Stomach (tissue), 9 donors: Measurements from ENCODE around the gene FBLN7. TPM values are rescaled to one million over a fixed set of nuclear protein-coding genes. Genes with fewer than 3 reads are reported as not detected.

Source experiments
- DNase-seq, 2 donors: peaks; one replicate each; pipeline versions ENCODE4 v3.0.0 to v3.0.0-alpha.2; 2013 to 2019
- H3K27ac ChIP-seq, 5 donors: fragments of 200-600 bp in 4 of 5; sonication (generic) in 4 of 5; one replicate each; pipeline ENCODE4 v1.5.1; 2013 to 2019; ENCODE audit warnings: mild to moderate bottlenecking in 1 of 5, moderate library complexity in 1 of 5
- H3K27me3 ChIP-seq, 3 donors: fragments of 200-600 bp; sonication (generic); one replicate each; pipeline ENCODE4 v1.5.1; 2017 to 2019; ENCODE audit warnings: mixed run types in 1 of 3
- H3K36me3 ChIP-seq, 4 donors: fragments of 200-600 bp; sonication (generic); 1 replicate in 3 of 4; 2 replicates in 1 of 4; pipeline ENCODE4 v1.5.1; 2016 to 2019
- H3K4me1 ChIP-seq, 4 donors: fragments of 200-600 bp; sonication (generic); one replicate each; pipeline ENCODE4 v1.5.1; 2016 to 2019
- H3K4me3 ChIP-seq, 4 donors: fragments of 200-600 bp; sonication (generic) in 3 of 4; one replicate each; pipeline ENCODE4 v1.5.1; 2016 to 2019; ENCODE audit warnings: mild to moderate bottlenecking in 1 of 4
- H3K9me3 ChIP-seq, 4 donors: fragments of 200-600 bp; sonication (generic); one replicate each; pipeline ENCODE4 v1.5.1; 2016 to 2019
- CTCF ChIP-seq, 7 experiments: fragments of 450-650 bp in 4 of 7; fragments of 200-600 bp in 3 of 7; sonication (generic) in 3 of 7; IDR thresholded peaks; one replicate each; pipeline ENCODE4 v1.5.1; 2016 to 2019; ENCODE audit warnings: antibody characterized with exemption in 7 of 7, control low read depth in 2 of 7, mild to moderate bottlenecking in 1 of 7
- EP300 ChIP-seq: sonication (generic); formaldehyde crosslinking; IDR thresholded peaks from one replicate; pipeline ENCODE4 v1.6.1; 2017; ENCODE audit warnings: antibody characterized with exemption
- POLR2A ChIP-seq, 4 donors: fragments of 450-650 bp; IDR thresholded peaks; one replicate each; pipeline ENCODE4 v1.6.1; 2016; ENCODE audit warnings: antibody characterized with exemption in 4 of 4, control low read depth in 2 of 4, mild to moderate bottlenecking in 1 of 4, moderate library complexity in 1 of 4
- POLR2AphosphoS5 ChIP-seq, 3 donors: sonication (generic); formaldehyde crosslinking; IDR thresholded peaks; one replicate each; pipeline ENCODE4 v1.6.1; 2016; ENCODE audit warnings: antibody characterized with exemption in 3 of 3
- WGBS, 5 donors: extraction: QIAGEN DNeasy Blood & Tissue Kit in 3 of 5; methylation state at CpG; one replicate each; pipeline versions ENCODE4 v1.1.5 to v1.1.7; 2013 to 2018; 5-methylcytosine and 5-hydroxymethylcytosine counted together
- intact Hi-C: fragments of 100-400 bp; cut with DNase I; formaldehyde crosslinking; loops from one replicate; pipeline ENCODE4 v1.15.1; 2023; ENCODE audit warnings: low total_unique reads
- polyA plus RNA-seq, 3 donors: library from polyadenylated mRNA; stranded (reverse); fragments of 200-250 nt; gene quantifications; one replicate each; pipeline ENCODE4 v1.2.3, GENCODE V29; 2013
- total RNA-seq, 5 donors: library from RNA; depleted of rRNA; stranded (reverse); fragments of >200 nt; gene quantifications; one replicate each; pipeline versions ENCODE4 v1.1.0 to v1.2.3, GENCODE V29; 2014 to 2016
- donor health status: healthy with polysubstance abuse.
- donor health status: Bipolar disorder and iron deficiency.
- donor health status: healthy.

Gene FBLN7
- total and polyA plus RNA-seq, 8 donors, result 0.40 to 5.1 (median 2.0) TPM; not detected in 1

GRCh38 chr2:112155331-112156151, 17.4 kb downstream of the FBLN7 start:
- no peak overlapping the region for H3K27ac ChIP-seq

GRCh38 chr2:112156152-112156986, 18.2 kb downstream of the FBLN7 start:
- 58 to 64% (median 60%) methylated on average over 18 to 21 of the region's 21 CpGs for WGBS, 5 donors
- no peaks in the 10 kb centered on the region for H3K36me3 ChIP-seq
- no peak overlapping the region for H3K27ac ChIP-seq
- DNase-seq, result no peak
- no peak overlapping the region for H3K4me3 ChIP-seq
- peaks cover 0 to 10% (median 2%) of the 10 kb centered on the region in 4 donors for H3K4me1 ChIP-seq
- no peaks in the 10 kb centered on the region for H3K9me3 ChIP-seq
- H3K27me3 ChIP-seq, result no peaks in the 10 kb centered on the region
- TF ChIP-seq POLR2A (IDR thresholded peaks at IDR 0.05), result no peak
- TF ChIP-seq EP300, result no peak
- no peak for TF ChIP-seq POLR2AphosphoS5 (IDR thresholded peaks at IDR 0.05)
- no peak for TF ChIP-seq CTCF (IDR thresholded peaks at IDR 0.05)
- intact Hi-C loops, result no loop called here

More at GRCh38 chr2:112155331-112156151, 17.4 kb downstream of the FBLN7 start:
- intact Hi-C loops, result no loop called here
- TF ChIP-seq POLR2A (IDR thresholded peaks at IDR 0.05) (no peak), CTCF (IDR thresholded peaks at IDR 0.05) (no peak), POLR2AphosphoS5 (IDR thresholded peaks at IDR 0.05) (no peak), EP300 (no peak)
- WGBS, 5 donors, result 71 to 82% (median 76%) methylated on average over 22 to 27 of the region's 27 CpGs
- no peaks in the 10 kb centered on the region for H3K9me3 ChIP-seq
- no peaks in the 10 kb centered on the region for H3K27me3 ChIP-seq
- DNase-seq, result peak in 1 of 2 donors; percentile 17
- H3K4me3 ChIP-seq, result no peak overlapping the region
- peaks cover 0 to 10% (median 2%) of the 10 kb centered on the region in 4 donors for H3K4me1 ChIP-seq
- H3K36me3 ChIP-seq, result no peaks in the 10 kb centered on the region

GRCh38 chr2:112157472-112157871, 19.3 kb downstream of the FBLN7 start:
- peaks cover 0 to 10% (median 2%) of the 10 kb centered on the region in 4 donors for H3K4me1 ChIP-seq
- no peaks in the 10 kb centered on the region for H3K36me3 ChIP-seq
- no peaks in the 10 kb centered on the region for H3K27me3 ChIP-seq
- WGBS, 5 donors, result 43 to 83% (median 56%) methylated on average over 3 of the region's 3 CpGs
- DNase-seq, result no peak
- intact Hi-C loops, result no loop called here
- TF ChIP-seq CTCF (IDR thresholded peaks at IDR 0.05) (no peak), POLR2AphosphoS5 (IDR thresholded peaks at IDR 0.05) (no peak), EP300 (no peak), POLR2A (IDR thresholded peaks at IDR 0.05) (no peak)
- H3K4me3 ChIP-seq, result no peak overlapping the region
- no peaks in the 10 kb centered on the region for H3K9me3 ChIP-seq
- no peak overlapping the region for H3K27ac ChIP-seq

- no peaks in the 10 kb centered on the region for H3K9me3 ChIP-seq
- WGBS, 5 donors, result 93 to 97% (median 96%) methylated on average over 26 to 31 of the region's 31 CpGs
- H3K27ac ChIP-seq, result no peak overlapping the region
- DNase-seq, result no peak
- H3K4me1 ChIP-seq, result peaks cover 0 to 10% (median 2%) of the 10 kb centered on the region in 4 donors
- H3K27me3 ChIP-seq, result no peaks in the 10 kb centered on the region
- no peaks in the 10 kb centered on the region for H3K36me3 ChIP-seq
- intact Hi-C loops, result no loop called here
- H3K4me3 ChIP-seq, result no peak overlapping the region
- TF ChIP-seq POLR2A (IDR thresholded peaks at IDR 0.05), result no peak
- no peak for TF ChIP-seq CTCF (IDR thresholded peaks at IDR 0.05)
- no peak for TF ChIP-seq EP300
- no peak for TF ChIP-seq POLR2AphosphoS5 (IDR thresholded peaks at IDR 0.05)
Observed at GRCh38 chr2:112159454-112159921, 21.3 kb downstream of the FBLN7 start.
